HFF-Myc (cell line): ENCODE results near the gene BMPR1B.

ENCODE experiments used
- DNase-seq: peaks from one replicate; pipeline ENCODE4 v3.0.0-alpha.2; 2011; ENCODE audit warnings: low read depth; ENCODE audit errors: extremely low read depth
- H3K4me3 ChIP-seq: replicated peaks from 2 replicates; pipeline ENCODE4 v1.5.1; 2011; ENCODE audit warnings: low read depth, mild to moderate bottlenecking, control low read depth, low read length
- CTCF ChIP-seq: IDR thresholded peaks from 2 replicates; pipeline ENCODE4 v1.5.1; 2012; ENCODE audit warnings: mild to moderate bottlenecking, low read depth, low read length, control low read depth; ENCODE audit errors: missing control alignments

Gene BMPR1B

GRCh38 chr4:94890579-94890978 lies 132.8 kb downstream of the BMPR1B start:
- TF ChIP-seq CTCF, result no peak
- no peak for DNase-seq

DNA sequence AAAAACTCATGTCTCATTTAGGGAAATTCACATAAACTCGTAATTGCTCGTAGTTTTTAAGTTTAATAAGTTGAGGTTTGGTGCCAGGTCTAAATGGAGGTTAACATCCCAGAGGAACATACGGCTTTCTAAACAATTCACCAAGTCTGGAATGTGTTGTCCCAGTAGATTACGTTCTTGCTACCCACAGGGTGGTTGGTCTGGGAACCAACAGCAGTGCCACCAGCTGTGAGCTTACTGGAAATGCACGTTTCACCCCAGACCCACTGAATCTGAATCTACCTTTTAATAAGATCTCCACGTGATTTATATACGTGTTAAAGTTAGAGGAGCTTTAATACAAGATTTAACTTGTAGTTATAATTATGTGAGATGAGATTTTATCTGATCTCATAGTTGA lies 134.3 kb downstream of the BMPR1B start:
- no peak for DNase-seq

More at GRCh38 chr4:94890579-94890978, 132.8 kb downstream of the BMPR1B start:
- no peak overlapping the region for H3K4me3 ChIP-seq

GRCh38 chr4:94895081-94895480 lies 137.3 kb downstream of the BMPR1B start:
- no peak for DNase-seq
- no peak for TF ChIP-seq CTCF
- no peak overlapping the region for H3K4me3 ChIP-seq

More for the DNA sequence above, 134.3 kb downstream of the BMPR1B start:
- no peak overlapping the region for H3K4me3 ChIP-seq
- no peak for TF ChIP-seq CTCF

DNA sequence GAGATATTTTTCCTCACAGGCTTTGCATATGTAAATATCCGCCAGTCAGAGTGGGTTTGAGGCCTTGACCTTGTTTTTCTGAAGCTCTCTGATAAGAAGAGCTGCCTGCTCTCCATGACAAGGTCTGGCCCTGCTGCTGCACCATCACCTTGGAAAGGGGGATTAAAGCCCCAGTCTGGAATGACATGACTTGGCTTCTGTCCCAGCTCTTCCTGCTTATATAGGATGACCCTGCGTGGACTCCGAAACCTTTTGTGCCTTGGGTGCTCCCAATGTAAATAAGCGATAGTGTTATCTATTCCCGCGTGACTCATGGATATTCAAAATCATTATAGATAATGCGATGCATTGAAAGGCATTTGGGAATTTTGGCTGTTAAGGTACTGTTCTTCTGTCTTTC lies 139.3 kb downstream of the BMPR1B start:
- no peak for TF ChIP-seq CTCF
- no peak for DNase-seq
- no peak overlapping the region for H3K4me3 ChIP-seq

DNA sequence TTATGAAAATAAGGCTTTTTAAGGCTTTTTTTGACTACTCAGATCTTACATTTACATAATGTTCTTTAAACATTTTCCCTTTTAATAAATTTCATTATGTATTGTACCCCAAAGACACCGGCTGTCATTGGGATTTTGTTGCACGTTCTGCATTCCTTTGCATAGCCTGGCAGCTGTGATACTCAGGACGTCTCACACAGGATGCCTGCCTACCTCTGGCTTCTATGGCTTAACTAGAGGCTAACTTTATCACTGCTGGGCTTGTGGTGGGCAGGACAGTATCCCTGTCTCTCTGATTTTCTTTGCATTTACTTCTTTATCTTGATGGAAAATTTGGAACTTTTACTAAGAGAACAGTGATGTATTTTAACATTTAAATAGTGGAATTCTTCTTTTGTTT lies 147.8 kb downstream of the BMPR1B start:
- DNase-seq, result no peak
- H3K4me3 ChIP-seq, result no peak overlapping the region
- TF ChIP-seq CTCF, result no peak

DNA sequence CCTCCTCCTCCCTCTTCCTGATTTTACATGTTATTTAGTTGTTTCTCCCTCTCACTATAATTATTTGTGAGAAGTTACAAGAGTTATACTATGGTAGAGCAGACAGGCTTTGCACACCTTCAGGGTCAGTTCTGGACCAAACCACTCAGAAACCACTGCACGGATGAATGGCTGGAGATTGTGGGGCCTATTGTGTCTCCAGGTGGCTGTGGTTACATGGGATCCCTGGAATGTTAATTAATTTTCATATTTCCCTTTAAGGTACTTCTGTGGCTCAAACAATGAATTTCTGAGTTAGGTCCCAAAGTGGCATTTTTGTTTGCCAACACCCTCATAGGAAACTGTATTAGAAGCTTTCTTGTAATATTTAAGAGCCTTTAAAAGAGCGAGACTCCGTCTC lies 151.9 kb downstream of the BMPR1B start:
- no peak for DNase-seq
- H3K4me3 ChIP-seq, result no peak overlapping the region
- no peak for TF ChIP-seq CTCF

- no peak overlapping the region for H3K4me3 ChIP-seq
- no peak for TF ChIP-seq CTCF
Measured at GRCh38 chr4:94911106-94911505, 153.4 kb downstream of the BMPR1B start.

More at GRCh38 chr4:94911106-94911505, 153.4 kb downstream of the BMPR1B start:
- DNase-seq, result no peak
